Thyroid gland (tissue), 4 donors: ENCODE measurements around the gene USP9X.

Experiments
- CTCF ChIP-seq, 6 experiments: fragments of 200-600 bp in 3 of 6; fragments of 450-650 bp in 3 of 6; sonication (generic) in 3 of 6; IDR thresholded peaks; one replicate each; pipeline ENCODE4 v1.5.1; 2016 to 2019; ENCODE audit warnings: antibody characterized with exemption in 6 of 6, mild to moderate bottlenecking in 2 of 6, inconsistent platforms in 1 of 6, moderate library complexity in 1 of 6
- POLR2A ChIP-seq, 2 donors: fragments of 450-650 bp; IDR thresholded peaks; one replicate each; pipeline ENCODE4 v1.6.1; 2017; ENCODE audit warnings: antibody characterized with exemption in 2 of 2, mild to moderate bottlenecking in 2 of 2, moderate library complexity in 1 of 2

GRCh38 chrX:41119803-41120202, 34.6 kb downstream of the USP9X start:
- TF ChIP-seq CTCF (IDR thresholded peaks at IDR 0.05) (no peak), POLR2A (IDR thresholded peaks at IDR 0.05) (no peak)
